ENCODE results near the gene ISG20. TPM values are rescaled to one million over a fixed set of nuclear protein-coding genes. Genes with fewer than 3 reads are reported as not detected.

Gene ISG20
- total and polyA plus RNA-seq, 2 donors (not counting 3 experiments of a cell fraction or from before 2014, with no cell fraction given): 6.4 to 7.5 TPM

DNA sequence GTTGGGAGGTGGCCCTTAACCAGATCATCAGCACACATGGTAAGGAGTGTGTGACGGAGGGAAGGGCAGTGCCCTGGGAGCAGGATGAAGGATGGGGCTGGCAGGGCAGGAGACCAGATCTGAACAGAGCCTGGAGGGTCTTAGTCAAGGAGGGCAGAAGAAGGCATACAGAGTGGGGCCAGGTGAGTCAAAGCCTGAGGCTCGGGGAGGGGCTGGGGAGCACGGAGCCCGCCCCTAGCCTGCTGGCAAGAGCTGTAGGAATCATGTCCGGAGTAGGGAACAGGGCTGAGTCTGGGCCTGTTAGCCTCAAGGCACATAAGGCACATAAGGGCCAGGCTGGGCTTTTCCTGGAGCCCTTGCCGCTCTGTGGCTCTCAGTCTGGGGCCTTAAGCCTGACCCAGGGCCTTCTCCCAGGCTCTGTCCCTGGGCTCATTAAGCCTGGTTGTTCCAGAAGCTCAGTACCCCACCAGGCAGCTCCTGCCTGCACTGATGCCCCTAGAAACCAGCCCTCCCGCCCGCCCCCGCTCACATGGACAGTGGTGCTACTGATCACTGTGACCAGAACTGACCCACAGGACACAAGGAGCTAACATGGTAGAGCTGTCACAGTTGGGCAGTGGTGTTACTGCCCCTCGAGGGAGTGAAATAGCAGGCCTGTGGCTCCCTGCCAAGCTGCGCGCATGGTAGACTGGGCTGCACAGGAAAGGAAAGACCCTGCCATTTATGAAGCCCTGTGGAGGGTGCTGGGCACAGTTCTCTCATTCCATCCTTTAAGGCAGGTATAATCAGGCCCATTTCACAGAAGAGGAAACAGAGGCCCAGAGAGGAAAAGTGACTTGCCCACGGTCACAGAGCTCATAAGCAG is 14.6 kb downstream of the ISG20 start:
- dilution Hi-C loops (cut with MboI; ENCODE audit: extremely low pct_ligation_motif_present, low sequenced_read_pairs): no loop called here
- no peak for FAIRE-seq

More for the DNA sequence above, 14.6 kb downstream of the ISG20 start:
- Histone ChIP-seq H3K27me3 (ENCODE audit: control insufficient read depth in 2 of 2, insufficient read depth in 2 of 2, low read length in 2 of 2) (no peaks in the 10 kb centered on the region), H3K4me3 (replicated peaks in 1 of 3; ENCODE audit: insufficient read depth in 1 of 3, low read depth in 1 of 3, low read length in 3 of 3) (no peak overlapping the region), H3K79me2 (ENCODE audit: control insufficient read depth, insufficient read depth, low read length) (no peaks in the 10 kb centered on the region), H3K9me1 (replicated peaks; ENCODE audit: control insufficient read depth, extremely low read depth, insufficient read depth, low read length) (no peaks in the 10 kb centered on the region), H3K9ac (replicated peaks; ENCODE audit: extremely low read depth, insufficient read depth, low read length) (no peak overlapping the region), H4K20me1 (replicated peaks; ENCODE audit: control insufficient read depth, extremely low read depth, insufficient read depth, low read length) (no peaks in the 10 kb centered on the region), H2AFZ (ENCODE audit: low read depth, low read length) (no peak overlapping the region), H3K4me2 (ENCODE audit: insufficient read depth, low read length) (no peak overlapping the region), H3K4me1 (ENCODE audit: control insufficient read depth, extremely low read depth, insufficient read depth, low read length) (peaks cover 26% of the 10 kb centered on the region), H3K9me3 (replicated peaks; ENCODE audit: control insufficient read depth, insufficient read depth, low read length) (no peaks in the 10 kb centered on the region), H3K36me3 (ENCODE audit: control insufficient read depth in 2 of 2, extremely low read depth in 1 of 2, insufficient read depth in 2 of 2, low read length in 2 of 2) (no peaks in the 10 kb centered on the region), H3K27ac (ENCODE audit: insufficient read depth, low read depth, low read length) (no peak overlapping the region)
- no peak for DNase-seq (ENCODE audit: low read depth, low spot score)
- ChIA-PET CTCF (interaction anchor here (0.7 to 1.8 kb wide), 6 partner anchors 15 to 181 kb away, joined by 3 to 8 read pairs (median 6); partner anchors contain the start of gene ISG20), POLR2A (no interaction called here)
- BruUV-seq (replicated peaks): no TSS peak
- intact Hi-C loops (cut with micrococcal nuclease): no loop called here
- TF ChIP-seq EZH2 (IDR thresholded peaks at IDR 0.05; ENCODE audit: borderline replicate concordance, low read depth, low read length, severe bottlenecking) (no peak), GATA2 (IDR thresholded peaks at IDR 0.05; ENCODE audit: insufficient read depth, insufficient read length, low read depth, low read length) (no peak), FOS (IDR thresholded peaks at IDR 0.05; ENCODE audit: borderline replicate concordance, insufficient read depth, low read length) (no peak), JUN (IDR thresholded peaks at IDR 0.05; ENCODE audit: borderline replicate concordance, insufficient read depth, insufficient read length, low read depth) (no peak), POLR2AphosphoS5 (IDR thresholded peaks at IDR 0.05; ENCODE audit: insufficient read depth, low read depth, low read length) (no peak)
- TF ChIP-seq, protein P1, sequence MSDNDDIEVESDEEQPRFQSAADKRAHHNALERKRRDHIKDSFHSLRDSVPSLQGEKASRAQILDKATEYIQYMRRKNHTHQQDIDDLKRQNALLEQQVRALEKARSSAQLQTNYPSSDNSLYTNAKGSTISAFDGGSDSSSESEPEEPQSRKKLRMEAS (IDR thresholded peaks at IDR 0.05; ENCODE audit: insufficient read depth, insufficient read length): no peak
- TF ChIP-seq, protein P2, sequence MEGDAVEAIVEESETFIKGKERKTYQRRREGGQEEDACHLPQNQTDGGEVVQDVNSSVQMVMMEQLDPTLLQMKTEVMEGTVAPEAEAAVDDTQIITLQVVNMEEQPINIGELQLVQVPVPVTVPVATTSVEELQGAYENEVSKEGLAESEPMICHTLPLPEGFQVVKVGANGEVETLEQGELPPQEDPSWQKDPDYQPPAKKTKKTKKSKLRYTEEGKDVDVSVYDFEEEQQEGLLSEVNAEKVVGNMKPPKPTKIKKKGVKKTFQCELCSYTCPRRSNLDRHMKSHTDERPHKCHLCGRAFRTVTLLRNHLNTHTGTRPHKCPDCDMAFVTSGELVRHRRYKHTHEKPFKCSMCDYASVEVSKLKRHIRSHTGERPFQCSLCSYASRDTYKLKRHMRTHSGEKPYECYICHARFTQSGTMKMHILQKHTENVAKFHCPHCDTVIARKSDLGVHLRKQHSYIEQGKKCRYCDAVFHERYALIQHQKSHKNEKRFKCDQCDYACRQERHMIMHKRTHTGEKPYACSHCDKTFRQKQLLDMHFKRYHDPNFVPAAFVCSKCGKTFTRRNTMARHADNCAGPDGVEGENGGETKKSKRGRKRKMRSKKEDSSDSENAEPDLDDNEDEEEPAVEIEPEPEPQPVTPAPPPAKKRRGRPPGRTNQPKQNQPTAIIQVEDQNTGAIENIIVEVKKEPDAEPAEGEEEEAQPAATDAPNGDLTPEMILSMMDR (IDR thresholded peaks at IDR 0.05; ENCODE audit: extremely low read depth in 1 of 2, insufficient read depth in 1 of 2, low read depth in 1 of 2, low read length in 2 of 2): no peak

All from endothelial cell of umbilical vein (primary cell).